ENCODE results near the gene CCR2.

- TF ChIP-seq YY1 (IDR thresholded peaks at IDR 0.05; ENCODE audit: low read depth) (no peak), CREB1 (IDR thresholded peaks at IDR 0.05; ENCODE audit: low read depth) (no peak), EP300 (IDR thresholded peaks at IDR 0.05; ENCODE audit: borderline replicate concordance) (no peak), TAF1 (IDR thresholded peaks at IDR 0.05; ENCODE audit: low read depth) (no peak), CEBPB (IDR thresholded peaks at IDR 0.05) (no peak), USF1 (IDR thresholded peaks at IDR 0.05) (no peak), FOXM1 (IDR thresholded peaks at IDR 0.05; ENCODE audit: borderline replicate concordance, low read depth) (no peak)
Measured at GRCh38 chr3:46406443-46406787, 52.5 kb downstream of the CCR2 start.

Data from Ishikawa (cell line).